H1 (cell line): Measurements from ENCODE around the gene MAP4K4. TPM values are rescaled to one million over a fixed set of nuclear protein-coding genes. Genes with fewer than 3 reads are reported as not detected.

Source experiments
- FOSL1 ChIP-seq: IDR thresholded peaks from 2 replicates; pipeline ENCODE4 v1.6.1; 2011; ENCODE audit warnings: mild to moderate bottlenecking, low read depth, low read length, moderate library complexity; ENCODE audit not compliant: insufficient read depth
- RXRA ChIP-seq: IDR thresholded peaks from 2 replicates; pipeline ENCODE4 v1.6.1; 2011; ENCODE audit warnings: low read depth, mild to moderate bottlenecking, low read length, moderate library complexity; ENCODE audit not compliant: insufficient read depth
- polyA plus RNA-seq, 7 experiments: library from polyadenylated mRNA; depleted of rRNA in 3 of 7; stranded (reverse) in 5 of 7; unstranded in 2 of 7; fragments of >200 nt in 5 of 7; fragments of 200-250 nt in 2 of 7; gene quantifications; 1 replicate in 5 of 7; 2 replicates in 1 of 7; 4 replicates in 1 of 7; pipeline versions ENCODE4 v1.2.1 to v1.2.3, GENCODE V29; 2011 to 2013; ENCODE audit warnings: missing spikeins in 2 of 7, mixed read lengths in 2 of 7
- total RNA-seq: library from RNA; stranded (reverse); fragmentation: NEBNext Ultra II Directional; extraction: Animal tissue kit (Norgen Biotek cat#: 25700); gene quantifications from 2 replicates; pipeline ENCODE4 v1.2.1, GENCODE V29; 2021

The MAP4K4 gene
- total and polyA plus RNA-seq, 2 of the 8 experiments (the other 6 are each of a cell fraction or from before 2014, with no cell fraction given) = 53.2 to 138 TPM

- no peak for TF ChIP-seq FOSL1
- TF ChIP-seq RXRA = no peak
Measured at GRCh38 chr2:101653469-101653868, 44.0 kb upstream of the MAP4K4 start (continued).
